K562 (cell line): ENCODE data around the gene PPP1R3G. TPM values are rescaled to one million over a fixed set of nuclear protein-coding genes. Genes with fewer than 3 reads are reported as not detected.

Source experiments
- ATAC-seq: fragments of 200-7000 bp; cut with Tn5 transposase; 3 replicates; pipeline ENCODE4 v1.9.1; 2020; ENCODE audit warnings: moderate library complexity
- BruUV-seq: library from RNA; stranded (reverse); fragments of 400-500 nt; replicated peaks from 2 replicates; lab custom pipeline; 2021; lab: Mats Ljungman, UMichigan
- CTCF ChIA-PET: fragments of 300-600 bp; formaldehyde crosslinking; extraction: SDS; loops from one replicate; lab custom pipeline; 2021; ENCODE audit warnings: low intra/inter-chr PET ratio; lab: Yijun Ruan, JAX
- POLR2A ChIA-PET: fragments of 300-600, 350-650 bp; sonication (Branson Sonifier 250); formaldehyde crosslinking; extraction: SDS; loops from one replicate; lab custom pipeline; 2021; ENCODE audit warnings: antibody characterized with exemption, inconsistent platforms; lab: Yijun Ruan, JAX
- DNase-seq, 4 experiments: peaks; one replicate each; pipeline versions ENCODE4 v3.0.0 to v3.0.0-alpha.2; 2011 to 2018; ENCODE audit warnings: low spot score in 3 of 4, mixed read lengths in 3 of 4; ENCODE audit errors: extremely low read depth in 1 of 4
- FAIRE-seq: peaks from 2 replicates; lab custom pipeline; 2011; peaks lifted over from hg19 to GRCh38; lab: Jason Lieb, UNC
- H2AFZ ChIP-seq: 2 replicates; pipeline ENCODE4 v1.6.0; 2011; ENCODE audit warnings: low read depth, low read length, control low read depth, inconsistent platforms
- H3K27ac ChIP-seq: fragments of 200-600 bp; 3 replicates; pipeline ENCODE4 v1.8.0; 2011; ENCODE audit warnings: low read depth, mild to moderate bottlenecking, control low read depth, inconsistent platforms, low read length, moderate library complexity, mixed read lengths; ENCODE audit errors: extremely low read depth
- H3K27me3 ChIP-seq, 2 experiments: fragments of 300-600 bp in 1 of 2; 2 replicates in 1 of 2; 3 replicates in 1 of 2; pipeline versions ENCODE4 v1.6.0 to v1.8.0; 2011; ENCODE audit warnings: inconsistent platforms in 2 of 2, low read length in 2 of 2, mild to moderate bottlenecking in 1 of 2, mixed read lengths in 1 of 2, moderate library complexity in 1 of 2; ENCODE audit not compliant: control insufficient read depth in 2 of 2, insufficient read depth in 2 of 2
- H3K36me3 ChIP-seq: fragments of 300-600 bp; 3 replicates; pipeline ENCODE4 v1.8.0; 2011; ENCODE audit warnings: mild to moderate bottlenecking, low read length, inconsistent platforms; ENCODE audit not compliant: control insufficient read depth, insufficient read depth
- H3K4me1 ChIP-seq, 2 experiments: fragments of 200-600 bp in 1 of 2; replicated peaks in 1 of 2; 2 replicates in 1 of 2; 3 replicates in 1 of 2; pipeline versions ENCODE4 v1.5.1 to v1.8.0; 2011; ENCODE audit warnings: inconsistent platforms in 2 of 2, low read length in 2 of 2, mild to moderate bottlenecking in 1 of 2, mixed read lengths in 1 of 2, moderate library complexity in 1 of 2; ENCODE audit not compliant: control insufficient read depth in 2 of 2, insufficient read depth in 2 of 2
- H3K4me2 ChIP-seq: 2 replicates; pipeline ENCODE4 v1.6.1; 2011; ENCODE audit warnings: low read length, control low read depth, inconsistent platforms, mixed read lengths; ENCODE audit not compliant: insufficient read depth
- H3K4me3 ChIP-seq: fragments of 200-600 bp; sonication (generic), shearing (Covaris generic); 2 replicates; pipeline ENCODE4 v1.5.1; 2016; ENCODE audit warnings: control low read depth, inconsistent platforms
- H3K79me2 ChIP-seq: fragments of 200-600 bp; 3 replicates; pipeline ENCODE4 v1.8.0; 2011; ENCODE audit warnings: low read length, inconsistent platforms; ENCODE audit not compliant: control insufficient read depth, insufficient read depth
- H3K9ac ChIP-seq, 2 experiments: 2 replicates each; pipeline versions ENCODE4 v1.6.0 to v1.6.1; 2011; ENCODE audit warnings: low read depth in 2 of 2, low read length in 2 of 2, control low read depth in 1 of 2, inconsistent platforms in 1 of 2, mild to moderate bottlenecking in 1 of 2, mixed read lengths in 1 of 2; ENCODE audit not compliant: insufficient read depth in 1 of 2
- H3K9me1 ChIP-seq: one replicate; pipeline ENCODE4 v1.6.0; 2011; ENCODE audit warnings: inconsistent platforms, mild to moderate bottlenecking, low read length, moderate library complexity; ENCODE audit not compliant: control insufficient read depth, insufficient read depth
- H3K9me3 ChIP-seq: replicated peaks from 2 replicates; pipeline ENCODE4 v1.5.1; 2011; ENCODE audit warnings: low read depth, low read length, inconsistent platforms; ENCODE audit not compliant: control insufficient read depth, insufficient read depth
- H4K20me1 ChIP-seq: replicated peaks from 2 replicates; pipeline ENCODE4 v1.6.1; 2011; ENCODE audit warnings: low read length, inconsistent platforms, mixed read lengths; ENCODE audit not compliant: control insufficient read depth, insufficient read depth
- HMG20A ChIP-seq: fragments of 450-650 bp; formaldehyde crosslinking; conservative IDR thresholded peaks from 2 replicates; pipeline ENCODE4 v1.4.0; 2020; ENCODE audit warnings: mild to moderate bottlenecking, mixed read lengths
- HSF4 ChIP-seq: fragments of 250-450 bp; sonication (Bioruptor Pico); IDR thresholded peaks from 2 replicates; pipeline ENCODE4 v2.1.2; 2022; ENCODE audit warnings: mild to moderate bottlenecking, moderate library complexity, borderline replicate concordance
- PCBP1 ChIP-seq: fragments of 200-400 bp; formaldehyde crosslinking; IDR thresholded peaks from 2 replicates; pipeline ENCODE4 v1.6.1; 2018; ENCODE audit warnings: mild to moderate bottlenecking, low read depth, low read length; ENCODE audit not compliant: poor library complexity, severe bottlenecking
- RREB1 ChIP-seq: fragments of 250-450 bp; sonication (Bioruptor Pico); IDR thresholded peaks from 2 replicates; pipeline ENCODE4 v1.4.0; 2020
- SMAD4 ChIP-seq: fragments of 250-450 bp; sonication (Bioruptor Pico); conservative IDR thresholded peaks from 2 replicates; pipeline ENCODE4 v1.8.0; 2021; ENCODE audit warnings: inconsistent platforms, mild to moderate bottlenecking, moderate library complexity
- SP1 ChIP-seq: sonication (generic); formaldehyde crosslinking; IDR thresholded peaks from 2 replicates; pipeline ENCODE4 v1.8.1; 2022; ENCODE audit warnings: mild to moderate bottlenecking, missing genetic modification reagents
- ZNF274 ChIP-seq: IDR thresholded peaks from 2 replicates; pipeline ENCODE4 v1.6.1; 2011; ENCODE audit warnings: low read depth, mild to moderate bottlenecking, low read length, moderate library complexity, borderline replicate concordance
- ZNF76 ChIP-seq: fragments of 250-450 bp; sonication (Bioruptor Pico); IDR thresholded peaks from 2 replicates; pipeline ENCODE4 v1.4.0; 2020; ENCODE audit warnings: mild to moderate bottlenecking, moderate library complexity, borderline replicate concordance
- WGBS: fragments of 100-300 bp; shearing (Covaris generic); methylation state at CpG from one replicate; pipeline ENCODE4 v1.1.6; 2016; ENCODE audit warnings: low coverage, mixed read lengths; ENCODE audit not compliant: insufficient coverage; ENCODE audit errors: missing lambda C conversion rate; 5-methylcytosine and 5-hydroxymethylcytosine counted together
- in situ Hi-C: fragments of 300-500 bp; cut with MboI; formaldehyde crosslinking; loops from 4 replicates; pipeline ENCODE4 v1.15.0; 2018; ENCODE audit warnings: inconsistent platforms, mixed read lengths
- intact Hi-C: fragments of 100-400 bp; cut with micrococcal nuclease; formaldehyde crosslinking; loops from 2 replicates; pipeline ENCODE4 v1.14.2; 2022
- polyA plus RNA-seq, 8 experiments: library from polyadenylated mRNA; depleted of rRNA in 4 of 8; stranded (reverse) in 5 of 8; unstranded in 3 of 8; fragments of >200 nt; fragmentation: Nextera tagmentation in 2 of 8; fragmentation: Illumina TruSeq in 1 of 8; extraction: Ambion mirVana in 2 of 8; extraction: Trizol in 1 of 8; gene quantifications; 2 replicates each; pipeline versions ENCODE4 v1.2.1 to v1.2.3, GENCODE V29; 2011 to 2014; ENCODE audit warnings: inconsistent platforms in 1 of 8, missing spikeins in 1 of 8
- total RNA-seq, 7 experiments: library from RNA; depleted of rRNA in 6 of 7; stranded (reverse); fragments of >200 nt in 6 of 7; fragmentation: Illumina TruSeq in 2 of 7; extraction: Trizol in 2 of 7; gene quantifications; 2 replicates each; pipeline versions ENCODE4 v1.2.1 to v1.2.3, GENCODE V29; 2011 to 2021; ENCODE audit warnings: low replicate concordance in 1 of 7

Gene PPP1R3G
- total and polyA plus RNA-seq, 9 of the 15 experiments (the other 6 are each of a cell fraction or from before 2014, with no cell fraction given), result 0.01 to 0.13 (median 0.01) TPM; not detected in 4

- no peak for ATAC-seq
- H3K27me3 ChIP-seq, result peaks cover 3 to 8% of the 10 kb centered on the region in 2 experiments; a peak in 3 of 5 replicates
- TF ChIP-seq ZNF76 (CRISPR knock-in tag) (no peak), PCBP1 (no peak), SP1 (CRISPR knock-in tag) (no peak), HSF4 (CRISPR knock-in tag) (no peak), HMG20A (CRISPR knock-in tag) (no peak), SMAD4 (CRISPR knock-in tag) (no peak), RREB1 (no peak), ZNF274 (no peak)
- BruUV-seq, result no TSS peak
- DNase-seq, result no peak
- H3K4me3 ChIP-seq, result no peak overlapping the region
- ChIA-PET CTCF (no interaction called here), POLR2A (no interaction called here)
- no peak overlapping the region for H3K9ac ChIP-seq
- H4K20me1 ChIP-seq, result no peaks in the 10 kb centered on the region
- no peaks in the 10 kb centered on the region for H3K9me1 ChIP-seq
- H3K27ac ChIP-seq, result no peak overlapping the region
- no peaks in the 10 kb centered on the region for H3K9me3 ChIP-seq
- no peak overlapping the region for H2AFZ ChIP-seq
- H3K4me1 ChIP-seq, result no peaks in the 10 kb centered on the region
- intact Hi-C loops, result no loop called here
- no peaks in the 10 kb centered on the region for H3K36me3 ChIP-seq
- H3K4me2 ChIP-seq, result no peak overlapping the region
- 26% methylated on average over 2 of the region's 2 CpGs for WGBS
- H3K79me2 ChIP-seq, result no peaks in the 10 kb centered on the region
- in situ Hi-C loops, result no loop called here
- no peak for FAIRE-seq
Observed at GRCh38 chr6:5071216-5071615, 13.9 kb upstream of the PPP1R3G start.
